CD14-positive monocyte (primary cell): ENCODE measurements around the gene TLCD5. TPM values are rescaled to one million over a fixed set of nuclear protein-coding genes. Genes with fewer than 3 reads are reported as not detected.

Experiments used
- DNase-seq, 3 donors: peaks; one replicate each; pipeline ENCODE4 v3.0.0-alpha.2; 2011 to 2022
- H2AFZ ChIP-seq: 2 replicates; pipeline ENCODE4 v1.6.0; 2012; ENCODE audit warnings: mild to moderate bottlenecking, low read depth, low read length, inconsistent platforms; ENCODE audit not compliant: insufficient read depth, poor library complexity, severe bottlenecking
- H3K27ac ChIP-seq, 2 donors: 1 replicate in 1 of 2; 2 replicates in 1 of 2; pipeline ENCODE4 v1.5.1; 2012 to 2013; ENCODE audit warnings: low read length in 2 of 2, control low read depth in 1 of 2, inconsistent platforms in 1 of 2, low read depth in 1 of 2, mild to moderate bottlenecking in 1 of 2
- H3K27me3 ChIP-seq, 2 donors: one replicate each; pipeline versions ENCODE4 v1.6.0 to v1.6.1; 2011 to 2013; ENCODE audit warnings: low read length in 2 of 2; ENCODE audit not compliant: control insufficient read depth in 2 of 2, insufficient read depth in 2 of 2
- H3K36me3 ChIP-seq, 2 donors: replicated peaks in 1 of 2; 1 replicate in 1 of 2; 2 replicates in 1 of 2; pipeline versions ENCODE4 v1.5.1 to v1.6.1; 2012 to 2013; ENCODE audit warnings: low read length in 2 of 2, control low read depth in 1 of 2, inconsistent platforms in 1 of 2, mild to moderate bottlenecking in 1 of 2; ENCODE audit not compliant: insufficient read depth in 2 of 2, control insufficient read depth in 1 of 2
- H3K4me1 ChIP-seq, 2 donors: 1 replicate in 1 of 2; 2 replicates in 1 of 2; pipeline versions ENCODE4 v1.5.1 to v1.6.1; 2012 to 2013; ENCODE audit warnings: low read length in 2 of 2, control low read depth in 1 of 2, inconsistent platforms in 1 of 2, mild to moderate bottlenecking in 1 of 2, moderate library complexity in 1 of 2; ENCODE audit not compliant: insufficient read depth in 2 of 2, control insufficient read depth in 1 of 2
- H3K4me2 ChIP-seq: replicated peaks from 2 replicates; pipeline ENCODE3; 2012; ENCODE audit warnings: low read length, moderate library complexity, mild to moderate bottlenecking; ENCODE audit not compliant: poor library complexity, severe bottlenecking; ENCODE audit errors: extremely low read depth
- H3K4me3 ChIP-seq, 3 experiments: fragments of 200-600 bp in 1 of 3; sonication (generic) in 1 of 3; replicated peaks in 1 of 3; 1 replicate in 2 of 3; 2 replicates in 1 of 3; pipeline ENCODE4 v1.5.1; 2011 to 2013; ENCODE audit warnings: low read length in 3 of 3, mild to moderate bottlenecking in 3 of 3, control low read depth in 2 of 3, low read depth in 2 of 3, inconsistent platforms in 1 of 3, moderate library complexity in 1 of 3
- H3K79me2 ChIP-seq: 2 replicates; pipeline ENCODE4 v1.6.0; 2012; ENCODE audit warnings: mild to moderate bottlenecking, control low read depth, inconsistent platforms, low read length, moderate library complexity; ENCODE audit not compliant: insufficient read depth
- H3K9ac ChIP-seq: 2 replicates; pipeline ENCODE4 v1.6.0; 2017; ENCODE audit warnings: low read length, mild to moderate bottlenecking; ENCODE audit not compliant: insufficient read depth, poor library complexity, severe bottlenecking
- H3K9me3 ChIP-seq, 2 donors: replicated peaks in 1 of 2; 1 replicate in 1 of 2; 2 replicates in 1 of 2; pipeline versions ENCODE4 v1.5.1 to v1.6.1; 2012 to 2013; ENCODE audit warnings: low read length in 2 of 2, control low read depth in 1 of 2; ENCODE audit not compliant: control insufficient read depth in 1 of 2, insufficient read depth in 1 of 2
- H4K20me1 ChIP-seq: 2 replicates; pipeline ENCODE4 v1.6.0; 2012; ENCODE audit warnings: mild to moderate bottlenecking, low read length, control low read depth, moderate library complexity; ENCODE audit not compliant: insufficient read depth
- H3K27ac Mint-ChIP-seq, 7 donors: one replicate each; pipeline ENCODE4 v1.8.0; 2020; ENCODE audit warnings: mild to moderate bottlenecking in 7 of 7, mixed read lengths in 7 of 7, moderate library complexity in 6 of 7, inconsistent platforms in 2 of 7
- H3K27me3 Mint-ChIP-seq, 3 donors: one replicate each; pipeline ENCODE4 v1.8.0; 2021 to 2022; ENCODE audit warnings: low read depth in 3 of 3, mild to moderate bottlenecking in 3 of 3, mixed read lengths in 3 of 3, moderate library complexity in 3 of 3, inconsistent platforms in 1 of 3
- H3K36me3 Mint-ChIP-seq, 2 donors: one replicate each; pipeline ENCODE4 v1.8.0; 2020; ENCODE audit warnings: mixed read lengths in 2 of 2, inconsistent platforms in 1 of 2, mild to moderate bottlenecking in 1 of 2
- H3K4me1 Mint-ChIP-seq: one replicate; pipeline ENCODE4 v1.8.0; 2020; ENCODE audit warnings: mild to moderate bottlenecking, mixed read lengths
- H3K4me3 Mint-ChIP-seq, 2 donors: one replicate each; pipeline ENCODE4 v1.8.0; 2020; ENCODE audit warnings: mild to moderate bottlenecking in 2 of 2, mixed read lengths in 2 of 2, moderate library complexity in 1 of 2
- H3K9me3 Mint-ChIP-seq, 7 donors: one replicate each; pipeline ENCODE4 v1.8.0; 2020 to 2022; ENCODE audit warnings: mixed read lengths in 7 of 7, mild to moderate bottlenecking in 6 of 7, moderate library complexity in 6 of 7, inconsistent platforms in 2 of 7
- CTCF ChIP-seq: fragments of 200-600 bp; IDR thresholded peaks from one replicate; pipeline ENCODE4 v1.8.0; 2022; ENCODE audit warnings: antibody characterized with exemption, mild to moderate bottlenecking
- WGBS: methylation state at CpG from one replicate; pipeline ENCODE4 v1.1.5; 2013; ENCODE audit warnings: missing lambda C conversion rate; ENCODE audit not compliant: insufficient coverage; 5-methylcytosine and 5-hydroxymethylcytosine counted together
- intact Hi-C, 2 donors: fragments of 100-400 bp; cut with micrococcal nuclease; formaldehyde crosslinking; loops; one replicate each; pipeline versions ENCODE4 v1.15.0 to v1.15.1; 2023
- polyA plus RNA-seq, 3 donors: library from polyadenylated mRNA; depleted of rRNA in 1 of 3; unstranded in 2 of 3; stranded (reverse) in 1 of 3; fragments of 300-500 nt in 2 of 3; fragments of >200 nt in 1 of 3; fragmentation: Illumina TruSeq in 2 of 3; gene quantifications; 1 replicate in 2 of 3; 2 replicates in 1 of 3; pipeline ENCODE4 v1.2.3, GENCODE V29; 2012 to 2021

TLCD5 gene
- polyA plus RNA-seq, 3 donors: not detected

DNA sequence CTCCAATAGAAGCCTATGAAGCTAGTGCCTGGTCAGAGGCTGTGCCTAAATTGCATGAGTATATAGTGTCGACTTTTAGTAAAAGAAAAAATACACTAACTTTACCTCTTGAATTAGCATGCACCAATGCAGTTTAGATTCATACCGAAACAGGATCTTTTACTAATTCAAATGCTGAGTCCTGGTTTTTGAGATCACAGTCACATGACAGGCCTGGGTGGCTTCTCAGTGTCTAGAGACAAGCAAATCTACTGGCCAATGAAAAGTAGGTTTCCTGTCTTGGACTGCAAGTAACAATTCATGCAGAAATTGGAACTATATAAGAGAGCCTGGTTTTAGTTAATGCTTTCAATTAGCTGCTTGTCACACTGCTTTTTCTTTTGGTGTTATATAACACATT lies 18.3 kb downstream of the TLCD5 start:
- Mint-ChIP-seq H3K9me3 (peaks cover 0 to 12% (median 6%) of the 10 kb centered on the region in 7 donors), H3K4me3 (peak overlapping the region in 1 of 2 donors; percentile 73), H3K27ac (no peak overlapping the region), H3K4me1 (peaks cover 12% of the 10 kb centered on the region), H3K27me3 (peaks cover 85 to 93% (median 92%) of the 10 kb centered on the region in 3 donors), H3K36me3 (peaks cover 0 to 2% of the 10 kb centered on the region in 2 donors)
- Histone ChIP-seq H3K4me3 (no peak overlapping the region), H3K27ac (no peak overlapping the region), H3K27me3 (peaks cover 93 to 100% of the 10 kb centered on the region in 2 donors), H3K79me2 (no peaks in the 10 kb centered on the region), H3K9me3 (peaks cover 0 to 38% of the 10 kb centered on the region in 2 donors), H3K36me3 (no peaks in the 10 kb centered on the region), H2AFZ (no peak overlapping the region), H3K9ac (no peak overlapping the region), H3K4me2 (no peak overlapping the region), H4K20me1 (peaks cover 22% of the 10 kb centered on the region), H3K4me1 (peaks cover 12 to 14% of the 10 kb centered on the region in 2 donors)
- no peak for DNase-seq
- intact Hi-C loops: no loop called here
- WGBS: 50% methylated on average over 1 of the region's 2 CpGs
- no peak for TF ChIP-seq CTCF

DNA sequence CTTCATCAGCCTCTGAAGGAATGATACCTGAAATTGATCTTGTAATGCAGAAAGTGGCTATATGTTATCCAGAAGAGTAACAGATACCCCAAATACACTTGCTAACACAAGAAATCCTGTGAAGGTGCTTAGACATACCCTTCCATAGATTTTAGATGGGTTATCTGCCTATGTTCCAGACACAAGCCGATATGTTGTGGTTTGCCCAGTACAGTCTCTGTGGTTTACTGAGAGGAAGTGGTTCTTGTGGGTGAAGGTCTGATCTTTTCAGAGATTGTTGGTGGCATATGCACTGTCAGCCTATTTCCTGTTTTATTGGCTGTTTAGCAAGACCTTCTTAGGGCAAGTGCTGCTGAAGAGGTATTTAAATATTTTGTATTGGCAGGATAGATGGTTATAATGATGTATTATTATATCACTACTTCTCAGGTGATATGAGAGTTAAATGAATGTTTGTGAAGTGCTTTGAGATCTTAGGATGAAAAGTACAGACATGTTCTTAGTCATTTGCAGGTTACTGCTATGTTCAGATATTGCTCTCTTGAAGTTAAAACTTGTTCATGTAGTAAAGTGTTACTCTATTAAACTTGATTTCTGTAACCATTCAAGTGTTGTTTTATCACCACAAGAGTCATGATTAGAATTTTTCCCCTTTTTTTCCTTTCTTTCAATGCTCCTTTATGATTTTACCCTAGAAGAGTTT lies 19.4 kb downstream of the TLCD5 start:
- Mint-ChIP-seq H3K27ac (no peak overlapping the region), H3K36me3 (peaks cover 0 to 2% of the 10 kb centered on the region in 2 donors), H3K4me1 (peaks cover 12% of the 10 kb centered on the region), H3K27me3 (peaks cover 86 to 93% (median 92%) of the 10 kb centered on the region in 3 donors), H3K9me3 (peaks cover 0 to 15% (median 6%) of the 10 kb centered on the region in 7 donors), H3K4me3 (peak overlapping the region in 1 of 2 donors; percentile 84)
- DNase-seq: peak; percentile 48 to 73 (median 68)
- Histone ChIP-seq H3K4me1 (peaks cover 12 to 14% of the 10 kb centered on the region in 2 donors), H3K27me3 (peaks cover 93 to 100% of the 10 kb centered on the region in 2 donors), H3K9ac (no peak overlapping the region), H2AFZ (no peak overlapping the region), H3K9me3 (peaks cover 0 to 33% of the 10 kb centered on the region in 2 donors), H4K20me1 (peaks cover 28% of the 10 kb centered on the region), H3K4me3 (no peak overlapping the region), H3K27ac (no peak overlapping the region), H3K36me3 (no peaks in the 10 kb centered on the region), H3K79me2 (no peaks in the 10 kb centered on the region), H3K4me2 (no peak overlapping the region)
- no peak for TF ChIP-seq CTCF
- 0% methylated on average over 1 of the region's 1 CpG for WGBS
- intact Hi-C loops: no loop called here
